BE2C (cell line): ENCODE results near the gene SPACA9.

ENCODE experiments used
- DNase-seq: peaks from one replicate; pipeline ENCODE4 v3.0.0-alpha.2; 2020
- H3K27me3 ChIP-seq: fragments of 250-450 bp; sonication (Bioruptor Pico); 2 replicates; pipeline ENCODE4 v1.5.1; 2020; ENCODE audit warnings: mild to moderate bottlenecking
- H3K36me3 ChIP-seq: fragments of 250-450 bp; sonication (Bioruptor Pico); 2 replicates; pipeline ENCODE4 v1.5.1; 2020; ENCODE audit warnings: mild to moderate bottlenecking
- H3K4me1 ChIP-seq: fragments of 250-450 bp; sonication (Bioruptor Pico); 2 replicates; pipeline ENCODE4 v1.5.1; 2020
- H3K4me3 ChIP-seq: 2 replicates; pipeline ENCODE4 v1.5.1; 2011; ENCODE audit warnings: low read depth, low read length
- H3K9me3 ChIP-seq: fragments of 250-450 bp; sonication (Bioruptor Pico); 2 replicates; pipeline ENCODE4 v1.5.1; 2020
- CTCF ChIP-seq: IDR thresholded peaks from 2 replicates; pipeline ENCODE4 v1.5.1; 2012; ENCODE audit warnings: mild to moderate bottlenecking, low read depth, low read length

Gene SPACA9

GRCh38 chr9:132858751-132859150, 19.9 kb upstream of the SPACA9 start:
- Histone ChIP-seq H3K36me3 (no peaks in the 10 kb centered on the region), H3K4me1 (no peaks in the 10 kb centered on the region; the same call in 1 of the 2 replicates), H3K4me3 (no peak overlapping the region), H3K9me3 (no peaks in the 10 kb centered on the region), H3K27me3 (no peaks in the 10 kb centered on the region)
- TF ChIP-seq CTCF = no peak
- DNase-seq = no peak

- H3K4me1 ChIP-seq = no peaks in the 10 kb centered on the region; the same call in 1 of the 2 replicates
- H3K4me3 ChIP-seq = no peak overlapping the region
- no peaks in the 10 kb centered on the region for H3K27me3 ChIP-seq
- no peak for TF ChIP-seq CTCF
- no peaks in the 10 kb centered on the region for H3K9me3 ChIP-seq
- no peak for DNase-seq
- H3K36me3 ChIP-seq = no peaks in the 10 kb centered on the region
Measured at GRCh38 chr9:132861666-132862065, 17.0 kb upstream of the SPACA9 start.

- Histone ChIP-seq H3K4me3 (no peak overlapping the region), H3K36me3 (no peaks in the 10 kb centered on the region), H3K4me1 (no peaks in the 10 kb centered on the region; the same call in 1 of the 2 replicates), H3K27me3 (no peaks in the 10 kb centered on the region), H3K9me3 (no peaks in the 10 kb centered on the region)
- TF ChIP-seq CTCF = no peak
- no peak for DNase-seq
Measured at GRCh38 chr9:132862533-132862932, 16.2 kb upstream of the SPACA9 start.

GRCh38 chr9:132863096-132863495, 15.6 kb upstream of the SPACA9 start:
- H3K9me3 ChIP-seq = no peaks in the 10 kb centered on the region
- no peak for DNase-seq
- no peak for TF ChIP-seq CTCF
- H3K27me3 ChIP-seq = no peaks in the 10 kb centered on the region
- no peaks in the 10 kb centered on the region for H3K36me3 ChIP-seq
- H3K4me3 ChIP-seq = no peak overlapping the region
- H3K4me1 ChIP-seq = no peaks in the 10 kb centered on the region; the same call in 1 of the 2 replicates

GRCh38 chr9:132864277-132864676, 14.4 kb upstream of the SPACA9 start:
- no peak for TF ChIP-seq CTCF
- Histone ChIP-seq H3K27me3 (no peaks in the 10 kb centered on the region), H3K9me3 (no peaks in the 10 kb centered on the region), H3K4me3 (no peak overlapping the region), H3K4me1 (no peaks in the 10 kb centered on the region; the same call in 1 of the 2 replicates), H3K36me3 (no peaks in the 10 kb centered on the region)
- no peak for DNase-seq

- Histone ChIP-seq H3K4me1 (no peaks in the 10 kb centered on the region; the same call in 1 of the 2 replicates), H3K9me3 (no peaks in the 10 kb centered on the region), H3K4me3 (no peak overlapping the region), H3K36me3 (no peaks in the 10 kb centered on the region), H3K27me3 (no peaks in the 10 kb centered on the region)
- TF ChIP-seq CTCF = no peak
- DNase-seq = no peak
Measured at GRCh38 chr9:132864691-132865090, 14.0 kb upstream of the SPACA9 start.
